Small intestine (tissue), 7 donors: ENCODE measurements around the gene SAP25. TPM values are rescaled to one million over a fixed set of nuclear protein-coding genes. Genes with fewer than 3 reads are reported as not detected.

ENCODE experiments used
- DNase-seq, 2 donors: peaks; one replicate each; pipeline versions ENCODE4 v3.0.0 to v3.0.0-alpha.2; 2013
- FAIRE-seq: peaks from 2 replicates; lab custom pipeline; 2012; peaks lifted over from hg19 to GRCh38; lab: Jason Lieb, UNC
- H3K27ac ChIP-seq, 3 donors: one replicate each; pipeline ENCODE4 v1.5.1; 2013; ENCODE audit warnings: low read length in 2 of 3, mild to moderate bottlenecking in 2 of 3, control low read depth in 1 of 3, inconsistent platforms in 1 of 3, low read depth in 1 of 3, moderate library complexity in 1 of 3
- H3K27me3 ChIP-seq, 3 donors: one replicate each; pipeline ENCODE4 v1.6.1; 2013; ENCODE audit warnings: low read length in 3 of 3, inconsistent platforms in 1 of 3; ENCODE audit not compliant: control insufficient read depth in 3 of 3, insufficient read depth in 3 of 3
- H3K36me3 ChIP-seq, 3 donors: one replicate each; pipeline ENCODE4 v1.6.1; 2013; ENCODE audit warnings: low read length in 3 of 3, inconsistent platforms in 1 of 3, low read depth in 1 of 3, mild to moderate bottlenecking in 1 of 3, moderate library complexity in 1 of 3; ENCODE audit not compliant: control insufficient read depth in 3 of 3, insufficient read depth in 2 of 3
- H3K4me1 ChIP-seq, 3 donors: one replicate each; pipeline ENCODE4 v1.6.1; 2013; ENCODE audit warnings: low read length in 2 of 3, inconsistent platforms in 1 of 3, low read depth in 1 of 3, mild to moderate bottlenecking in 1 of 3, moderate library complexity in 1 of 3; ENCODE audit not compliant: control insufficient read depth in 3 of 3, insufficient read depth in 2 of 3
- H3K4me3 ChIP-seq, 3 donors: one replicate each; pipeline ENCODE4 v1.5.1; 2013; ENCODE audit warnings: low read length in 3 of 3, control low read depth in 1 of 3, inconsistent platforms in 1 of 3, low read depth in 1 of 3, mild to moderate bottlenecking in 1 of 3, moderate library complexity in 1 of 3
- H3K9me3 ChIP-seq, 2 donors: one replicate each; pipeline ENCODE4 v1.6.1; 2013; ENCODE audit warnings: low read depth in 1 of 2, low read length in 1 of 2; ENCODE audit not compliant: control insufficient read depth in 2 of 2, insufficient read depth in 1 of 2
- WGBS, 3 donors: extraction: QIAGEN DNeasy Blood & Tissue Kit; methylation state at CpG; one replicate each; pipeline ENCODE4 v1.1.7; 2013; 5-methylcytosine and 5-hydroxymethylcytosine counted together
- polyA plus RNA-seq, 4 donors: library from polyadenylated mRNA; stranded (reverse) in 3 of 4; unstranded in 1 of 4; fragments of 200-250 nt in 3 of 4; fragments of 120-200 nt in 1 of 4; gene quantifications; one replicate each; pipeline versions ENCODE4 v1.2.1 to v1.2.3, GENCODE V29; 2013
- donor health status: healthy with polysubstance abuse.
- donor health status: control.
- donor health status: control.
- donor health status: Bipolar disorder and iron deficiency.
- donor health status: healthy.

The SAP25 gene
- polyA plus RNA-seq, 4 donors: 2.0 to 28.2 (median 12.9) TPM

DNA sequence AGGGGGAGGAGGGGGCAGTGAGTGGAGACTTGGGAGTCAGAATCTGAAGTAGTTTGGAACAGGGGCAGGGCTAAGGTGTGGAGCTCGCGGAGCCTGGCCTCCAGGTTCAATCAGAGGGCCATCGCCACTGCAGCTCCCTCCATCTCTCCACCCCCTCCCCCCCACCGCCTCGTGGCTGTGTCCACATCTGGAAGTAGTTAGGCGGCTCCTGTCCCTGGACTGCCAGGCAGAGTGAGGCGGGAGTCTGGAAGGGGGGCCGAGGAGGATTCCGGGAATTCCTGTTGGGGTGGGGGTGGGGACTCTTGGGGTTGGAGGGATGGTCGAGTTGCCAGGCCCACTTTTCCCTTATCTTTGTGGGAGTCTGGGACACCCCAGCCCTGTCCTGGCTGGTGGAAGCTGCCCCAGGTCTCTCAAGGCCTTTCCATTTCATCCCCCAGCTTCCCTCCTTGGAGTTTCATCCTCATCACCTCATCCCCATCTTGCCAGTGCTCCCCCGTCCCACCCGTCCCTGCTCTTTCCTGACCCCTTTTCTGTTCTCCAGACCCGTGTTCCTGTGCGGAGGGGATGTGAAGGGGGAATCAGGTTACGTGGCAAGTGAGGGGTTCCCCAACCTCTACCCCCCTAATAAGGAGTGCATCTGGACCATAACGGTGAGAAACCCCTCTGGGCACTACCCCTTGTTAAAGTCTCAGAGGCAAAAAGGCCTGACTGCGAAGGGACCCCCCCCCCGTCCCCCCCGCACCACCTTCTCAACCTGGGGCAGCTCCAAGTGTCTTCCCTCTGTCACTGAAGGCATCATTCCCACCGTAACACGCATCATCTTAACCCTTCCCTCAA is 29.4 kb upstream of the SAP25 start:
- no peak for FAIRE-seq
- peak overlapping the region in 1 of 3 donors; percentile 18 for H3K4me3 ChIP-seq
- H3K36me3 ChIP-seq: peaks cover 0 to 6% (median 0%) of the 10 kb centered on the region in 3 donors
- no peaks in the 10 kb centered on the region for H3K9me3 ChIP-seq
- H3K4me1 ChIP-seq: peaks cover 0 to 28% (median 6%) of the 10 kb centered on the region in 3 donors
- H3K27ac ChIP-seq: peak overlapping the region in 2 of 3 donors; percentile 50 to 74
- WGBS, 3 donors: 28 to 49% (median 39%) methylated on average over 19 to 21 of the region's 21 CpGs
- peak in 1 of 2 donors; percentile 46 for DNase-seq
- H3K27me3 ChIP-seq: peaks cover 0 to 50% (median 0%) of the 10 kb centered on the region in 3 donors

DNA sequence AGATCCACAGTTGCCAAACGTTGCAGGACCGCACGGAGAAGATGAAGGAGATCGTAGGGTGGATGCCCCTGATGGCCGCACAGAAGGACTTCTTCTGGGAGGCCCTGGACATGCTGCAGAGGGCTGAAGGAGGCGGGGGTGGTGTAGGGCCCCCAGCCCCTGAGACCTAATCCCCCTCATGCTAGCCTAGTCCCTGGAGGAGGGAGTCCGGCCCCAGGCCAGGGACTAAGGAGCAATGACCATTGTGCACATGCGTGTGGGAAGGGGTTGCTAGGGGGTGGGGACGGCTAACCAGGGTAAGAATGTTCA is 27.0 kb upstream of the SAP25 start:
- WGBS, 3 donors: 77 to 91% (median 79%) methylated on average over 9 of the region's 9 CpGs
- H3K36me3 ChIP-seq: no peaks in the 10 kb centered on the region
- H3K27ac ChIP-seq: no peak overlapping the region
- no peak for FAIRE-seq
- peaks cover 0 to 31% (median 0%) of the 10 kb centered on the region in 3 donors for H3K27me3 ChIP-seq
- H3K9me3 ChIP-seq: no peaks in the 10 kb centered on the region
- no peak for DNase-seq
- H3K4me1 ChIP-seq: peaks cover 0 to 27% (median 6%) of the 10 kb centered on the region in 3 donors
- H3K4me3 ChIP-seq: no peak overlapping the region

DNA sequence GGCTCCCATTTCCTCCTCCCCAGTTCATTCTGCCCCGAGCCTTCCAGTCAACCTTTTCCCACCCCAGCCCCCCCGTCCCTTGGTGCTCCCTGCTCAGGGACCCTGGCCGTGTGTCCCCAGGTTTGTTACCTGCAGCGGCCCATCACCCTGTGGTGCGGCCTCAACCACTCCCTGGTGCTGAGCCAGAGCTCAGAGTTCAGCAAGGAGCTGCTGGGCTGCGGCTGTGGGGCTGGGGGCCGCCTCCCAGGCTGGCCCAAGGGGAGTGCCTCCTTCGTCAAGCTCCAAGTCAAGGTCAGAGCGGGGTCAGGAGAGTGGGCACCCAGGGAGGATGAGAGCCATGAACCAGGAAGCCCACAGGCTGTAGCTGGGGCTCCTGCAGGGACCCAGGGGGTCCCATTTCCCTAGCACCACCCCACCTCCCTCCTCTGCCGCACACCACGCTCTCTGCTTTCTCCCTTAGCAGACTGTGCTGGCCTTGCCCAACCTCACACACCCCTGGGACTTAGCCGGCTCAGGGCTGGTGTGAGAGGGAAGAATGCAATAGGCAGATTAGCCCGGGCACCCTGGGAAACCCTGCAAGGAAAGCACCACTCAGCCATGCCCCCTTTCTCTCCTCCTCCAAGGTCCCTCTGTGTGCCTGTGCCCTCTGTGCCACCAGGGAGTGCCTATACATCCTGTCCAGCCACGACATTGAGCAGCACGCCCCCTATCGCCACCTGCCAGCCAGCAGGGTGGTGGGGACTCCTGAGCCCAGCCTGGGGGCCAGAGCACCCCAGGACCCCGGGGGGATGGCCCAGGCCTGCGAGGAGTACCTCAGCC is 26.4 kb upstream of the SAP25 start:
- peak in 1 of 2 donors; percentile 42 for DNase-seq
- 31 to 61% (median 51%) methylated on average over 18 of the region's 18 CpGs for WGBS, 3 donors
- no peak overlapping the region for H3K4me3 ChIP-seq
- H3K27me3 ChIP-seq: peaks cover 0 to 26% (median 0%) of the 10 kb centered on the region in 3 donors
- H3K27ac ChIP-seq: no peak overlapping the region
- peaks cover 0 to 22% (median 6%) of the 10 kb centered on the region in 3 donors for H3K4me1 ChIP-seq
- no peak for FAIRE-seq
- no peaks in the 10 kb centered on the region for H3K9me3 ChIP-seq
- no peaks in the 10 kb centered on the region for H3K36me3 ChIP-seq

DNA sequence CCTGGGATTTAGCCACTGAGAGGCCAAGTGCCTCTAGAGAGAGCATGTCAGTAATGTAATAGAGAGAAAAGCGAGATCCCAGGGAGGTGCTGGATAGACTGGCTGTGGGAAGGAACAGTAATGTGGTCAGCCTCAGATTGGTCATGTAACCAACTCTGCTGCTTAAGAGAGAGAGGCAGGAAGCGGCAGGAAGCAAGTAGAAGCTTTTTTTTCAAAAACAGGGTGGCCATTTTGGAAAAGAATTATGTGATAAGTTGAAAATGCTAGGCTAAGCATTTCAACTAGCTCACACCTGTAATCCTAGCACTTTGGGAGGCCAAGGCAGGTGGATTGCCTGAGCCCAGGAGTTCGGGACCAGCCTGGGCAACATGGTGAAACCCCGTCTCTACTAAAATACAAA is 24.7 kb upstream of the SAP25 start:
- FAIRE-seq (no peak), DNase-seq (no peak)
- Histone ChIP-seq H3K4me1 (peaks cover 0 to 7% (median 6%) of the 10 kb centered on the region in 3 donors), H3K27ac (no peak overlapping the region), H3K4me3 (no peak overlapping the region), H3K27me3 (peaks cover 0 to 11% (median 0%) of the 10 kb centered on the region in 3 donors), H3K9me3 (no peaks in the 10 kb centered on the region), H3K36me3 (peaks cover 0 to 2% (median 0%) of the 10 kb centered on the region in 3 donors)
- 87 to 95% (median 90%) methylated on average over 4 of the region's 4 CpGs for WGBS, 3 donors

- Histone ChIP-seq H3K27me3 (peaks cover 0 to 2% (median 0%) of the 10 kb centered on the region in 3 donors), H3K36me3 (peaks cover 0 to 4% (median 0%) of the 10 kb centered on the region in 3 donors), H3K4me1 (peaks cover 0 to 10% (median 0%) of the 10 kb centered on the region in 3 donors), H3K27ac (no peak overlapping the region), H3K9me3 (no peaks in the 10 kb centered on the region), H3K4me3 (no peak overlapping the region)
- FAIRE-seq (no peak), DNase-seq (no peak)
- WGBS, 3 donors: 92 to 96% (median 94%) methylated on average over 7 of the region's 7 CpGs
Observed at GRCh38 chr7:100595188-100595587, 21.5 kb upstream of the SAP25 start.

DNA sequence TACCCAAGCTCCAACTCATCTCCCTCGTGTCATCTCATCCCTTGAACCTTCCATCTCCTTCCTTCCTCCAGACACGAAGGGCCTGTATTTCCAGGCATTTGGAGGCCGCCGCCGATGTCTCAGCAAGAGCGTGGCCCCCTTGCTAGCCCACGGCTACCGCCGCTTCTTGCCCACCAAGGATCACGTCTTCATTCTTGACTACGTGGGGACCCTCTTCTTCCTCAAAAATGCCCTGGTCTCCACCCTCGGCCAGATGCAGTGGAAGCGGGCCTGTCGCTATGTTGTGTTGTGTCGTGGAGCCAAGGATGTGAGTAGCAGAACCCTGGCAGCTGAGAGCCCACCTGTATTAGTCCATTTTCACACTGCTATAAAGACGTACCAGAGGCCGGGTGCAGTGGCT is 17.9 kb upstream of the SAP25 start:
- peaks cover 0 to 13% (median 0%) of the 10 kb centered on the region in 3 donors for H3K27me3 ChIP-seq
- no peak overlapping the region for H3K27ac ChIP-seq
- no peak for FAIRE-seq
- no peak for DNase-seq
- peaks cover 0 to 4% (median 0%) of the 10 kb centered on the region in 3 donors for H3K36me3 ChIP-seq
- WGBS, 3 donors: 91 to 94% (median 91%) methylated on average over 17 of the region's 17 CpGs
- peaks cover 0 to 10% (median 0%) of the 10 kb centered on the region in 3 donors for H3K4me1 ChIP-seq
- H3K9me3 ChIP-seq: no peaks in the 10 kb centered on the region
- no peak overlapping the region for H3K4me3 ChIP-seq

- H3K4me3 ChIP-seq: peak overlapping the region in 1 of 3 donors; percentile 26
Observed at GRCh38 chr7:100590077-100590737, 16.5 kb upstream of the SAP25 start.

More at GRCh38 chr7:100590077-100590737, 16.5 kb upstream of the SAP25 start:
- no peak for FAIRE-seq
- 40 to 56% (median 51%) methylated on average over 18 to 20 of the region's 20 CpGs for WGBS, 3 donors
- peak overlapping the region in 1 of 3 donors; percentile 53 for H3K27ac ChIP-seq
- H3K36me3 ChIP-seq: peaks cover 0 to 4% (median 0%) of the 10 kb centered on the region in 3 donors
- H3K27me3 ChIP-seq: peaks cover 0 to 13% (median 0%) of the 10 kb centered on the region in 3 donors
- peak in 1 of 2 donors; percentile 15 for DNase-seq
- peaks cover 0 to 10% (median 0%) of the 10 kb centered on the region in 3 donors for H3K4me1 ChIP-seq
- H3K9me3 ChIP-seq: no peaks in the 10 kb centered on the region
